HepG2 (cell line): ENCODE results near the gene ANKRA2. TPM values are rescaled to one million over a fixed set of nuclear protein-coding genes. Genes with fewer than 3 reads are reported as not detected.

Source experiments
- GTF2F1 ChIP-seq: fragments of 150-350 bp; IDR thresholded peaks from 2 replicates; pipeline ENCODE4 v1.6.1; 2014; ENCODE audit warnings: low read length
- HDAC1 ChIP-seq: sonication (generic); formaldehyde crosslinking; IDR thresholded peaks from 2 replicates; pipeline ENCODE4 v1.5.1; 2020; ENCODE audit warnings: mild to moderate bottlenecking, missing genetic modification reagents
- IRF2 ChIP-seq: IDR thresholded peaks from 2 replicates; pipeline ENCODE4 v1.6.1; 2018; ENCODE audit warnings: missing genetic modification reagents, missing compliant biosample characterization
- KAT8 ChIP-seq: IDR thresholded peaks from 2 replicates; pipeline ENCODE4 v1.6.1; 2016; ENCODE audit warnings: missing genetic modification reagents, missing compliant biosample characterization
- PHF5A ChIP-seq: IDR thresholded peaks from one replicate; pipeline ENCODE4 v1.6.1; 2018; ENCODE audit warnings: low read depth, missing genetic modification reagents; ENCODE audit not compliant: unreplicated experiment
- SALL1 ChIP-seq: sonication (generic); formaldehyde crosslinking; IDR thresholded peaks from 2 replicates; pipeline ENCODE4 v1.8.0; 2022; ENCODE audit warnings: mild to moderate bottlenecking, missing genetic modification reagents
- SPEN ChIP-seq: sonication (generic); formaldehyde crosslinking; IDR thresholded peaks from 2 replicates; pipeline ENCODE4 v1.5.1; 2020; ENCODE audit warnings: low read depth, mild to moderate bottlenecking, missing genetic modification reagents
- TAF1 ChIP-seq: sonication (generic); formaldehyde crosslinking; IDR thresholded peaks from 2 replicates; pipeline ENCODE4 v1.4.0; 2020; ENCODE audit warnings: missing genetic modification reagents
- TMF1 ChIP-seq: sonication (generic); formaldehyde crosslinking; IDR thresholded peaks from 2 replicates; pipeline ENCODE4 v1.8.1; 2022; ENCODE audit warnings: low read depth, missing genetic modification reagents
- ZNF143 ChIP-seq: sonication (generic); formaldehyde crosslinking; IDR thresholded peaks from 2 replicates; pipeline ENCODE4 v1.4.0; 2020; ENCODE audit warnings: missing genetic modification reagents
- ZNF24 ChIP-seq: fragments of 450-650 bp; IDR thresholded peaks from 2 replicates; pipeline ENCODE4 v1.6.1; 2017; ENCODE audit warnings: antibody characterized with exemption, mild to moderate bottlenecking
- ZNF432 ChIP-seq: sonication (generic); formaldehyde crosslinking; IDR thresholded peaks from 2 replicates; pipeline ENCODE4 v1.5.0; 2020; ENCODE audit warnings: missing genetic modification reagents, mild to moderate bottlenecking, borderline replicate concordance
- ZNF749 ChIP-seq: sonication (generic); formaldehyde crosslinking; IDR thresholded peaks from 2 replicates; pipeline ENCODE4 v1.8.0; 2022; ENCODE audit warnings: mild to moderate bottlenecking, missing genetic modification reagents, moderate library complexity, borderline replicate concordance
- polyA plus RNA-seq, 8 experiments: library from polyadenylated mRNA; depleted of rRNA in 3 of 8; stranded (reverse) in 7 of 8; unstranded in 1 of 8; fragments of >200 nt; fragmentation: Illumina TruSeq in 4 of 8; extraction: Trizol in 4 of 8; gene quantifications; 2 replicates each; pipeline versions ENCODE4 v1.2.1 to v1.2.3, GENCODE V29; 2011 to 2016; ENCODE audit warnings: low read depth in 4 of 8, missing spikeins in 1 of 8, mixed read lengths in 1 of 8; ENCODE audit not compliant: insufficient read depth in 1 of 8
- total RNA-seq, 5 experiments: library from RNA; depleted of rRNA; stranded (reverse); fragments of >200 nt; fragmentation: Illumina TruSeq; extraction: Trizol; gene quantifications; 2 replicates each; pipeline ENCODE4 v1.2.3, GENCODE V29; 2016; ENCODE audit warnings: low read depth in 1 of 5
- TF ChIP-seq, protein P1 (sequence below): sonication (generic); formaldehyde crosslinking; IDR thresholded peaks from 2 replicates; pipeline ENCODE4 v1.4.0; 2020; ENCODE audit warnings: missing genetic modification reagents
- TF ChIP-seq, protein P2 (sequence below): sonication (generic); formaldehyde crosslinking; IDR thresholded peaks from 2 replicates; pipeline ENCODE4 v1.5.1; 2020; ENCODE audit warnings: mild to moderate bottlenecking, missing genetic modification reagents, borderline replicate concordance
- TF ChIP-seq, protein P3 (sequence below): sonication (generic); formaldehyde crosslinking; IDR thresholded peaks from 2 replicates; pipeline ENCODE4 v1.8.1; 2023; ENCODE audit warnings: missing genetic modification reagents, inconsistent platforms, borderline replicate concordance
- TF ChIP-seq, protein P4 (sequence below): sonication (generic); formaldehyde crosslinking; IDR thresholded peaks from 2 replicates; pipeline ENCODE4 v1.5.0; 2020; ENCODE audit warnings: missing genetic modification reagents

ANKRA2 gene
- total and polyA plus RNA-seq, 2 of the 13 experiments (the other 11 are each of a cell fraction or from before 2014, with no cell fraction given): 23.6 to 33.6 TPM

DNA sequence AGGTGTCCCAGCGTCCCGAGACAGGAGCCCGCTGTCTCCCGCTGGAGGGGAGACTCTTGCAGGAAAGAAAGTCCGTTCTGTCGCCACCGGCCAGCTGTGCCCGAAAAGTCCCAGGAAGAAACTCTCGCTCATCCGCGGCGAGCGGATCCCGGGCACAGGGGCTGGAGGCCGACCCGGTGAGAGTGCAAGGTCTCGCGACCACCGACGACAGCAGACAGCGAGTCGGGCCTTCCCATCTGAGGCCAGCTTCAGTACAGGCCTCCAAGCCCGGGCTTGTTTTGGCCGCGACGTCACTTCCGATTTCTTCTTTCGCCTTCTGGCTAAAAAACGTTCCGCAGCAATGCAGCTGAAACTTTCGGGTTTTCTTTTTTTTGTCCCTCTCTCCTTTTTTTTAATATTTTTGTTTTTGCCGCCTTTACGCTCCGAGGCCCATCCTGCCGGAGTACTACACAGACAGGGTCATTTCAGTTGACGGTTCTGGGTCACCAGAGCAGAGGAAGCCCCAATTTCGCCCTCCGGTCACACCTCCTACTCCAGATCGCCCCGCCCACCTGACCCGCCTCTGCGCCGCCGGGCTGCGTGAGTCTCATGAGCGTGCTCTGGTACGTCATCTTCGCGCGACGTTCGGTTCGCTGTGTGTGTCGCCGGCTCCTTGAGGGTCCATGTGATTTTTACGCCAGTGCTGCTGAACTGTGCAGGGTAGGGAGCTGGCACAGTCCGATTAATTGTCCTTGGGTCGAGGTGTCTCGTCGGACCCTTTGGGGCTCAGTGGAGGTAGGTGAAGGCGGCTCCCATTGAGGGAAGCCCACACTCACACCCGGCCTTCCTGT lies at the start of gene ANKRA2, which contains the start of gene UTP15 (continued):
- TF ChIP-seq, protein P1, sequence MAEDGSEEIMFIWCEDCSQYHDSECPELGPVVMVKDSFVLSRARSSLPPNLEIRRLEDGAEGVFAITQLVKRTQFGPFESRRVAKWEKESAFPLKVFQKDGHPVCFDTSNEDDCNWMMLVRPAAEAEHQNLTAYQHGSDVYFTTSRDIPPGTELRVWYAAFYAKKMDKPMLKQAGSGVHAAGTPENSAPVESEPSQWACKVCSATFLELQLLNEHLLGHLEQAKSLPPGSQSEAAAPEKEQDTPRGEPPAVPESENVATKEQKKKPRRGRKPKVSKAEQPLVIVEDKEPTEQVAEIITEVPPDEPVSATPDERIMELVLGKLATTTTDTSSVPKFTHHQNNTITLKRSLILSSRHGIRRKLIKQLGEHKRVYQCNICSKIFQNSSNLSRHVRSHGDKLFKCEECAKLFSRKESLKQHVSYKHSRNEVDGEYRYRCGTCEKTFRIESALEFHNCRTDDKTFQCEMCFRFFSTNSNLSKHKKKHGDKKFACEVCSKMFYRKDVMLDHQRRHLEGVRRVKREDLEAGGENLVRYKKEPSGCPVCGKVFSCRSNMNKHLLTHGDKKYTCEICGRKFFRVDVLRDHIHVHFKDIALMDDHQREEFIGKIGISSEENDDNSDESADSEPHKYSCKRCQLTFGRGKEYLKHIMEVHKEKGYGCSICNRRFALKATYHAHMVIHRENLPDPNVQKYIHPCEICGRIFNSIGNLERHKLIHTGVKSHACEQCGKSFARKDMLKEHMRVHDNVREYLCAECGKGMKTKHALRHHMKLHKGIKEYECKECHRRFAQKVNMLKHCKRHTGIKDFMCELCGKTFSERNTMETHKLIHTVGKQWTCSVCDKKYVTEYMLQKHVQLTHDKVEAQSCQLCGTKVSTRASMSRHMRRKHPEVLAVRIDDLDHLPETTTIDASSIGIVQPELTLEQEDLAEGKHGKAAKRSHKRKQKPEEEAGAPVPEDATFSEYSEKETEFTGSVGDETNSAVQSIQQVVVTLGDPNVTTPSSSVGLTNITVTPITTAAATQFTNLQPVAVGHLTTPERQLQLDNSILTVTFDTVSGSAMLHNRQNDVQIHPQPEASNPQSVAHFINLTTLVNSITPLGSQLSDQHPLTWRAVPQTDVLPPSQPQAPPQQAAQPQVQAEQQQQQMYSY (CRISPR knock-in tag): no peak; the same call in 1 of the 2 replicates
- TF ChIP-seq ZNF143 (CRISPR knock-in tag) (no peak), SPEN (CRISPR knock-in tag) (peak; percentile 91), SALL1 (peak; percentile 55), IRF2 (CRISPR knock-in tag) (peak; percentile 87), ZNF749 (peak; percentile 48; the same call in 1 of the 2 replicates), ZNF24 (no peak), ZNF432 (CRISPR knock-in tag) (no peak), HDAC1 (CRISPR knock-in tag) (peak; percentile 99), GTF2F1 (no peak), TAF1 (CRISPR knock-in tag) (peak; percentile 78), KAT8 (CRISPR knock-in tag) (peak; percentile 95), PHF5A (CRISPR knock-in tag) (no peak), TMF1 (CRISPR knock-in tag) (no peak)
- TF ChIP-seq, protein P2, sequence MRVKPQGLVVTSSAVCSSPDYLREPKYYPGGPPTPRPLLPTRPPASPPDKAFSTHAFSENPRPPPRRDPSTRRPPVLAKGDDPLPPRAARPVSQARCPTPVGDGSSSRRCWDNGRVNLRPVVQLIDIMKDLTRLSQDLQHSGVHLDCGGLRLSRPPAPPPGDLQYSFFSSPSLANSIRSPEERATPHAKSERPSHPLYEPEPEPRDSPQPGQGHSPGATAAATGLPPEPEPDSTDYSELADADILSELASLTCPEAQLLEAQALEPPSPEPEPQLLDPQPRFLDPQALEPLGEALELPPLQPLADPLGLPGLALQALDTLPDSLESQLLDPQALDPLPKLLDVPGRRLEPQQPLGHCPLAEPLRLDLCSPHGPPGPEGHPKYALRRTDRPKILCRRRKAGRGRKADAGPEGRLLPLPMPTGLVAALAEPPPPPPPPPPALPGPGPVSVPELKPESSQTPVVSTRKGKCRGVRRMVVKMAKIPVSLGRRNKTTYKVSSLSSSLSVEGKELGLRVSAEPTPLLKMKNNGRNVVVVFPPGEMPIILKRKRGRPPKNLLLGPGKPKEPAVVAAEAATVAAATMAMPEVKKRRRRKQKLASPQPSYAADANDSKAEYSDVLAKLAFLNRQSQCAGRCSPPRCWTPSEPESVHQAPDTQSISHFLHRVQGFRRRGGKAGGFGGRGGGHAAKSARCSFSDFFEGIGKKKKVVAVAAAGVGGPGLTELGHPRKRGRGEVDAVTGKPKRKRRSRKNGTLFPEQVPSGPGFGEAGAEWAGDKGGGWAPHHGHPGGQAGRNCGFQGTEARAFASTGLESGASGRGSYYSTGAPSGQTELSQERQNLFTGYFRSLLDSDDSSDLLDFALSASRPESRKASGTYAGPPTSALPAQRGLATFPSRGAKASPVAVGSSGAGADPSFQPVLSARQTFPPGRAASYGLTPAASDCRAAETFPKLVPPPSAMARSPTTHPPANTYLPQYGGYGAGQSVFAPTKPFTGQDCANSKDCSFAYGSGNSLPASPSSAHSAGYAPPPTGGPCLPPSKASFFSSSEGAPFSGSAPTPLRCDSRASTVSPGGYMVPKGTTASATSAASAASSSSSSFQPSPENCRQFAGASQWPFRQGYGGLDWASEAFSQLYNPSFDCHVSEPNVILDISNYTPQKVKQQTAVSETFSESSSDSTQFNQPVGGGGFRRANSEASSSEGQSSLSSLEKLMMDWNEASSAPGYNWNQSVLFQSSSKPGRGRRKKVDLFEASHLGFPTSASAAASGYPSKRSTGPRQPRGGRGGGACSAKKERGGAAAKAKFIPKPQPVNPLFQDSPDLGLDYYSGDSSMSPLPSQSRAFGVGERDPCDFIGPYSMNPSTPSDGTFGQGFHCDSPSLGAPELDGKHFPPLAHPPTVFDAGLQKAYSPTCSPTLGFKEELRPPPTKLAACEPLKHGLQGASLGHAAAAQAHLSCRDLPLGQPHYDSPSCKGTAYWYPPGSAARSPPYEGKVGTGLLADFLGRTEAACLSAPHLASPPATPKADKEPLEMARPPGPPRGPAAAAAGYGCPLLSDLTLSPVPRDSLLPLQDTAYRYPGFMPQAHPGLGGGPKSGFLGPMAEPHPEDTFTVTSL: peak; percentile 55; the same call in 1 of the 2 replicates
- TF ChIP-seq, protein P3, sequence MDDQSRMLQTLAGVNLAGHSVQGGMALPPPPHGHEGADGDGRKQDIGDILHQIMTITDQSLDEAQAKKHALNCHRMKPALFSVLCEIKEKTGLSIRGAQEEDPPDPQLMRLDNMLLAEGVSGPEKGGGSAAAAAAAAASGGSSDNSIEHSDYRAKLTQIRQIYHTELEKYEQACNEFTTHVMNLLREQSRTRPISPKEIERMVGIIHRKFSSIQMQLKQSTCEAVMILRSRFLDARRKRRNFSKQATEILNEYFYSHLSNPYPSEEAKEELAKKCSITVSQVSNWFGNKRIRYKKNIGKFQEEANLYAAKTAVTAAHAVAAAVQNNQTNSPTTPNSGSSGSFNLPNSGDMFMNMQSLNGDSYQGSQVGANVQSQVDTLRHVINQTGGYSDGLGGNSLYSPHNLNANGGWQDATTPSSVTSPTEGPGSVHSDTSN (CRISPR knock-in tag): no peak
- TF ChIP-seq, protein P4, sequence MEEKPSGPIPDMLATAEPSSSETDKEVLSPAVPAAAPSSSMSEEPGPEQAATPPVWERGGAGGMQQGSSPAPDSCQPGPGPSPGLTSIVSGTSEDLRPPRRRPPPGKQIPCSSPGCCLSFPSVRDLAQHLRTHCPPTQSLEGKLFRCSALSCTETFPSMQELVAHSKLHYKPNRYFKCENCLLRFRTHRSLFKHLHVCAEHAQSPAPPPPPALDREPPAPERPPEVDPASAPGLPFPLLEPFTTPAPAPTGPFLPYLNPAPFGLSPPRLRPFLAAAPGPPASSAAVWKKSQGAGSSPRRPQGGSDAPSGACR (CRISPR knock-in tag): 0 out of 2 replicates have a peak, but pooled peaks have one; percentile 22
